Dermis blood vessel endothelial cell (primary cell): ENCODE measurements around the gene SPDYC. TPM values are rescaled to one million over a fixed set of nuclear protein-coding genes. Genes with fewer than 3 reads are reported as not detected.

ENCODE experiments used
- total RNA-seq: library from RNA; depleted of rRNA; stranded (reverse); fragments of >200 nt; gene quantifications from 2 replicates; pipeline ENCODE4 v1.2.3, GENCODE V29; 2014

The SPDYC gene
- total RNA-seq, 1 donor from 2014 or later: not detected

Other genes with a start within 250 kb of the SPDYC start
- 14.1 and 15.0 TPM in 2 replicates for gene PPP2R5B, start 245.5 kb upstream of the SPDYC start, total RNA-seq
- not detected in 2 replicates for gene GPHA2, start 234.3 kb upstream of the SPDYC start, total RNA-seq
- 0.17 TPM in 1 of 2 replicates, not detected in the other for gene MAJIN, start 198.1 kb upstream of the SPDYC start, total RNA-seq
- gene BATF2, start 173.3 kb upstream of the SPDYC start, total RNA-seq: 0.34 and 1.1 TPM in 2 replicates
- gene ARL2, start 156.1 kb upstream of the SPDYC start, total RNA-seq: 144 and 145 TPM in 2 replicates
- gene SNX15, start 142.8 kb upstream of the SPDYC start, total RNA-seq: 13.1 and 16.5 TPM in 2 replicates
- 12.4 and 16.0 TPM in 2 replicates for gene SAC3D1, start 129.0 kb upstream of the SPDYC start, total RNA-seq
- 11.0 and 20.3 TPM in 2 replicates for gene NAALADL1, start 111.7 kb upstream of the SPDYC start, total RNA-seq
- gene CDCA5, start 86.2 kb upstream of the SPDYC start, total RNA-seq: 4.4 and 17.5 TPM in 2 replicates
- gene ZFPL1, start 86.0 kb upstream of the SPDYC start, total RNA-seq: 26.2 and 30.2 TPM in 2 replicates
- gene VPS51, start 74.0 kb upstream of the SPDYC start, total RNA-seq: 319 and 409 TPM in 2 replicates
- gene TM7SF2, start 58.4 kb upstream of the SPDYC start, total RNA-seq: 25.7 and 31.4 TPM in 2 replicates
- gene ZNHIT2, start 52.5 kb upstream of the SPDYC start, total RNA-seq: 8.1 and 13.1 TPM in 2 replicates
- 180 and 316 TPM in 2 replicates for gene FAU, start 48.1 kb upstream of the SPDYC start, total RNA-seq
- gene MRPL49, start 47.9 kb upstream of the SPDYC start, total RNA-seq: 51.8 and 59.2 TPM in 2 replicates
- 19.2 and 28.2 TPM in 2 replicates for gene SYVN1, start 35.7 kb upstream of the SPDYC start, total RNA-seq
- gene CAPN1, start 11.7 kb downstream of the SPDYC start, total RNA-seq: 97.2 and 207 TPM in 2 replicates
- gene POLA2, start 91.7 kb downstream of the SPDYC start, total RNA-seq: 8.2 and 12.1 TPM in 2 replicates
- gene CDC42EP2, start 144.6 kb downstream of the SPDYC start, total RNA-seq: 11.4 and 12.3 TPM in 2 replicates
- gene DPF2, start 163.6 kb downstream of the SPDYC start, total RNA-seq: 32.7 and 60.4 TPM in 2 replicates
- gene TIGD3, start 184.5 kb downstream of the SPDYC start, total RNA-seq: 0.17 and 0.23 TPM in 2 replicates
- 1.0 and 3.3 TPM in 2 replicates for gene SLC25A45, start 212.4 kb downstream of the SPDYC start, total RNA-seq
- gene FRMD8, start 216.4 kb downstream of the SPDYC start, total RNA-seq: 152 and 238 TPM in 2 replicates